Activated naive CD4-positive, alpha-beta T cell treated with Interleukin-2 at 50 U/mL for 16 hours (primary cell): ENCODE measurements around the gene ZNF628.

Source experiments
- DNase-seq: peaks from one replicate; pipeline ENCODE4 v3.0.0-alpha.2; 2020

Gene ZNF628

GRCh38 chr19:55497763-55498162 lies 21.3 kb downstream of the ZNF628 start:
- no peak for DNase-seq

GRCh38 chr19:55498246-55498840 lies 21.9 kb downstream of the ZNF628 start:
- no peak for DNase-seq

DNA sequence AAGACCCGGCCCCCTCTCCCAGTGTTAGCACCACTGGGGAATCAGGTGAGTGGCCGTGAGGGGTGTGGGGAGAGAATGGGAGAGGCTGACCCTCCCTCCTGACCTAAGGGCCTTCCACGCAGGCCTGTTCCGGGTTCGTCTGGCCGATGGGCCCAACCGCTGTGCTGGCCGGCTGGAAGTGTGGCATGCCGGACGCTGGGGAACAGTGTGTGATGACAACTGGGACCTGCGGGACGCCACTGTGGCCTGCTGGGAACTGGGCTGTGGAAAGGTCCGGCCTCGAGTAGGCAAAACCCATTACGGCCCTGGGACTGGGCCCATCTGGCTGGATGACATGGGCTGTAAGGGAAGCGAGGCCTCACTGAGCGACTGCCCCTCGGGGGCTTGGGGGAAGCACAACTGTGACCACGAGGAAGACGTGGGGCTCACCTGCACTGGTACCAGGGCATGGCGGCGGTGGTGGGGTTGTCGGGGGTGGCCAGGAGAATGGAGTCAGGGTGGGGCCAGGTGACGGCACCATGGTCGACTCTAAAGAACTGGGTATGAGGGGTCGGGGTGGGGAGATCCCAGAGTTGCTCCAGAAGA lies 24.0 kb downstream of the ZNF628 start:
- DNase-seq = no peak

DNA sequence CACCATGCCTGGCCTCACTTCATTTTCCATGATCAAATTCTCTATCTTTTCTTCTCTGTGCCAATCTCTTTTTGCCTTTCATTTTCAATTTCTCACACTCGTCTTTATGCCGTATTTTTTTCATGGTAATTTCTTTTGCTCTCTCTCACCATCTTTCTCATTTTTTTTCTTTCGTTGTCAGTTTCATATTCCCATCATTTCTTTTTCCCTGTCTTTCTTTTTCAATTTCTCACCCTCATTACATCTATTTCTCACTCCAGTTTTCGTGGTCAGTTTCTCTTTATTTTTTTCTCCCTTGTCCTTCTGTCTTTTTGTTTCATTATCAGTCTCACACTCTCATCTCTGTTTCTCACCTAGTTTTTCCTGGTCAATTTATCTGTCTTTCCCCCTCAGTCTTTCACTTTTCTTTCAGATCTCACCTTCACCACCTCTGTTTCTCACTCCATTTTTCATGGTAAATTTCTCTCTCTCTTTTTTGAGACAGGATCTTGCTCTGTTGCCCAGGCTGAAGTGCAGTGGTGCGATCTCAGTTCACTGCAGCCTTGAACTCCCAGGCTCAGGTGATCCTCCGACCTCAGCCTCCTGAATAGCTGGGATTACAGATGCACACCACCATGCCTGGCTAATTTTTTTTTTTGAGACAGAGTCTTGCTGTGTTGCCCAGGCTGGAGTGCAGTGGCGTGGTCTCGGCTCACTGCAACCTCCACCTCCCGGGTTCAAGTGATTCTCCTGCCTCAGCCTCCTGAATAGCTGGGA lies 26.0 kb downstream of the ZNF628 start:
- DNase-seq = no peak

DNA sequence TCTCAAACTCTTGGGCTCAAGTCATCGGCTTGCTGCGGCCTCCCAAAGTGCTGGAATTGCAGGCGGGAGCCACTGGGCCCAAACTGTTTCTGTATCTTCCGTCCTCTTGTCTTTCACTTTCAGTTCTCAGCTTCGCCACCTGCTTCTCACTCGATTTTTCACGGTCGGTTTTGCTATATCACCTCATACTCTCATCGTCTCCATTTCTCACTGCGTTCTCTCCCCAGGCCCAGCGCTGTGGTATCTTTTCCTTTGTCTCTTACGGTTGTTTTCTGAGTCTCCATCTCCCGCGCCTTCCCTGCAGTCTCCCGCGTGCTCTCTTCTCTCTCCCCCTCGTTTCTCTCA lies 26.7 kb downstream of the ZNF628 start:
- no peak for DNase-seq

- peak; percentile 93 for DNase-seq
These were observed 27.3 kb downstream of the ZNF628 start for GRCh38 chr19:55503502-55504251.

DNA sequence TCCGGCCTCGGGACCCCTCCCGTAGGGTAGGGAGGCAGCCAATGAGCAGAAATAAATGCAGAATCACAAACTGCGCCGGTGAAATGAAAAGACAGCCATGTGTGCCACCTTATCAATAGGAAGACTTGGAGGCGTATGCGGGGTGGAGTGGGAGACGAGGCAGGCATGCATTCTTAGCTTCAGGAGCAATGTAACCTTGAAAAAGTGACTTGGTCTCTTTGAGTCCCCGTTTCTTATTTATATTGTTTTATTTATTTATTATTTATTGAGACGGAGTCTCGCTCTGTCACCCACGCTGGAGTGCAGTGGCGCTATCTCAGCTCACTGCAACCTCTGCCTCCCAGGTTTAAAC lies 27.8 kb downstream of the ZNF628 start:
- no peak for DNase-seq

GRCh38 chr19:55504981-55505380 lies 28.6 kb downstream of the ZNF628 start:
- DNase-seq = no peak

DNA sequence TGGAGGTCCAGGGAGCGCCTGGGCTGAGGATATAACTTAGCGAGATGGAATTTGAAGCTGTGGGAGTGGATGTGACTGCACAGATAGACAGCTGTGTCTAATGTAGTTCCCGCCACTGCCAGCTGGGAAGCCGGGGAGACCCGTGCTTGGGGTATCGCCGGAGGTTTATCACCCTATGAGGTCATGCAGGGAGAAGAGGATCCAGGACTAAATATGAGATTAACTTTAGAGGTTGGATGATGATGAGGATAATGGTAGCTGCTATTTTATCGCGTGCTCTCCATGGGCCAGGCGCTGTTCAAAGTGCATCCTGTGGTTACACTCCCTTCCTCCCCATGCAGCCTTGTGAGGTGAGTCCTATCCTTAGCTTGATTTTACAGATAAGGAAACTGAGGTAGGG lies 31.7 kb downstream of the ZNF628 start:
- DNase-seq = no peak

GRCh38 chr19:55516878-55517620 lies 40.6 kb downstream of the ZNF628 start:
- peak; percentile 89 for DNase-seq

GRCh38 chr19:55519451-55520311 lies 43.3 kb downstream of the ZNF628 start:
- no peak for DNase-seq

DNA sequence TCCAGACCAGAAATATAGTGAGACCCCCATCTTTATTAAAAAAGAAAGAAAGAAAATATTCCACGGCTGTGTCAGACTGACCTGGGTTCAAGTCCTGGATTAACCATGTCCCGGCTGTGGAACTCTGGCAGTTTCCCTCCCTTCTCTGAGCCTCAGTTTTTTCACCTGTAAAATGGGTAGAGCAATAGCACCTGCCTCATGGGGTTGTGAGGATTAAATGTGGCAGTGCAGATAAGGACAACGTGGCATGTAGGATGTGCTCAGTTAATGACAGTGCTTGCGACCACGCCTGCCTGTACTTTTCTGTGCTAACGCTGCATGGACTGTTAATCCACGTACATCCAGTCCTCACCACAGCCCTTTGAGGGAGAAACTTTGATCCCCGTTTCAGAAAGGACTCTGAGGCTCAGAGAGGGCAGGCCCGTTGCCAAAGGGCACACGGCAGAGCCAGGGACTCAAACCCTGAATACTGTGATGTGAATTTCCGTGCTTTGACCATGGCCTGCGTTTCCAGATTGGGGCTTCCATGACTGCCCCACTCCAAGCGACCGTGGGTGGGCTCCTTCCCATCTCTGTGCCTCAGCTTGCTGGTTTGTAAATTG lies 44.4 kb downstream of the ZNF628 start:
- DNase-seq = no peak

DNA sequence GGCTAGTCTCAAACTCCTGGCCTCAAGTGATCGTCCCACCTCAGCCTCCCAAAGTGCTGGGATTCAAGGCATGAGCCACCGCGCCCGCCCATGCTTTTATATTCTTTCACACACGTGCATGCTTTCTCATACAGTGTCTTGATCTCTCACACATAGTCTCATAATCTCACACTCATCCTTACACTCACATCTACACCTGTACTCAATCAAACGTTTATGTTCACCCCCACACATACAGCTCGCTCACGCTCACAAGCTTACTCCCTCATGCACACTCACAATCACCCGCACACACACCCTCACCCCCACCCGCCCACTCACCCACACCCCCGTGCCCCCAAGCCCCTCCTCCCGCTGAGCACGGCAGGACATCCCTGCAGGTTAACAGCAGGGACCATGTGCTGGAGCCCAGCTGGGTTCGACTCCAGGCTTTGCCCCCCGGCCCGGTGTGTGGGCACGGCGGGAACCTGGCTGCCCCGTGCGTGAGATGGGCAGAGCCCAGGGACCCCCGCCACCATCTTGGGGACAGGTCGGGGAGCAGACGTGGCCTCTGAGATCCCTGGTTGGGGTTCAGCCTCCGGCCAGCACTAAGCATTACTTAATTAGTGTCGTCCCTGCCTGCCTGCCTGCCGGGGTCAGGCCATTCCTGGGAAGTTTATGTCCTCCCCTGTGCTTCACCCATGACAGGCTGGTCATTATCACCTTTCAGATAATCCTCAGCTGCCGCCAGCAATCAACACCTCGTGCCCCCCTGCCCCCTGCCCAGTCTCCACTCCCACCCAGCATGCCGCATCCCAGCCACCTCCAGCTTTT lies 49.1 kb downstream of the ZNF628 start:
- no peak for DNase-seq

GRCh38 chr19:55526216-55527196 lies 50.1 kb downstream of the ZNF628 start:
- DNase-seq = no peak

- DNase-seq = no peak
These were observed 51.0 kb downstream of the ZNF628 start for GRCh38 chr19:55527197-55528029.

GRCh38 chr19:55528030-55528803 lies 51.8 kb downstream of the ZNF628 start:
- DNase-seq = no peak

DNA sequence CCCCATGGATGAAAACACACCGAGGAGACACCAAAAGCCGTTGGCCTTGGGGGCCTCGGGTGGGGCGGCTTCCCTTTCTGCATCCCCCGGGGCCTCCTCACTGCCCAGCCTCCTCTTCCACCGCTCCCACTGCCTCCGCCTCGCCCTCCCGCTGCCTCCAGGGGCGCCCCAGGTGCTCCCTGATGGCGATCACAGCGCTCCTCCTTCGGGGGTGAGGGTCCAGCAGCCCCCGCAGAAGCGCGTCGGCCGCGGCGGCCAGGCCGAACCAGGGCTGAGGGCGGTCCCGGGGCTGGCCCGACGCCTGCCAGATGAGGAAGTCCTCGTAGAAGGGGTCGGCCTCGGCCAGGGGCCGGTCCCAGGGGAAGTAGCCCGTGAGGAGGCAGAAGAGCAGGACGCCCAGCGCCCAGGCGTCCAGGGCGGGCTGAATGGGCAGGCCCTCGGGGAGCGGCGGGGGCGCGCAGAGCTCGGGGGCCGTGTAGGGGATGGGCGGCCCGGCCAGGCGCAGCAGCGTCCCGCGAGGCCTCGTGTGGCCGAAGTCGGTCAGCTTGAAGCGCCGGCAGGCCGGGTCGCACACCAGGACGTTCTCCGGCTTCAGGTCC lies 53.3 kb downstream of the ZNF628 start:
- no peak for DNase-seq
